Regular cardiac myocyte (primary cell): ENCODE measurements around the gene SPATA13. TPM values are rescaled to one million over a fixed set of nuclear protein-coding genes. Genes with fewer than 3 reads are reported as not detected.

Source experiments
- total RNA-seq: library from RNA; depleted of rRNA; stranded (reverse); fragments of >200 nt; gene quantifications from 2 replicates; pipeline ENCODE4 v1.2.3, GENCODE V29; 2014

SPATA13 gene
- 5.8 and 11.6 TPM in 2 replicates for total RNA-seq

DNA sequence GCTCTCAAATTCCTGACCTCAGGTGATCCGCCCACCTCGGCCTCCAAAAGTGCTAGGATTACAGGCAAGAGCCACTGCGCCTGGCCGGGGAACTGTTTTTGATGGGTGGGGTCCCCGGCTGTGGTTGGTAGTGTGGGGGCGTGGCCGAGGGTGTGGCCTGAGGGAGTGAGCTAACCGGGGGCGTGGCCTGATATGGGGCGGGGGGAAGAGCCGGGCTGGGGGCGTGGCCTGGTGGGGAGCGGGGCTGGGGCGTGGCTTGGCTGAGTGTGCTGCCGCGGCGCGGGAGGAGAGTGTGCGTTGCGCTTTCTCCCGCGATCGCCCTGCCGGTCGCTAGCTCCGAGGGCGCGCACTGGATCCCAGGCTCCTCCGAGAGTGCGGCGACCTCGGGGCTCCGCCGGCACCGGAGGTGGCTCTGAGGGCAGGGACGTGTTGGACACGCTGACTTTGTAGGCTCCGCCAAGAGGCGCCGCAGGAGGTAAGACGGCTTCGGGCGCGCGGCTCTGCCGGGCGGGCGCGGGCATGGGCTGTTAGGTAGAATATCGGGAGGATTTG lies at the start of gene SPATA13:
TSS of gene SPATA13 (plus strand) at position 263 of the 552 bp plus-strand sequence. CDS start 62,210 bp downstream, outside the sequence.

DNA sequence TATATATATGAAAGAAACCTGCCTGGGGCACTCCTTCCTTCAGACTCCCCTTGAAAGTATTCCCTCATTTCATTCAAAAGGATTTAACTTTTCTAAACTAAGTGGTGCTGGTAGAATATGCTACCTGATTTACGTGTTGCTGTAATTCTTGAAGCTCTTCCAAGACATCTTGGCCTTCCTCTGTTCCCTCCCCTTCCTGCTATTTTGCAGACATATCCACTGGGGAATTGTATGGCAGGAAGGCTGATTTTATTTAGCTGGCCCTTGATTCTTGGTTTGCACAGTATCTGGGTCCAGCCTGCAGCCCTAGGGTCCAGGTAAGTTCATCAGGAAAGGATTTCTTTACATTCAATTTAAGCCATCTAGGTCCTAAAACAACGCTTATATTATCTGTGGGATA lies 148.8 kb downstream of the SPATA13 start, which contains the start of gene C1QTNF9:
TSS of gene C1QTNF9 (plus strand) at position 281 of the 400 bp plus-strand sequence. CDS start 6,424 bp downstream, outside the sequence.

Other genes starting within 250 kb of the SPATA13 start
- gene C1QTNF9, start 148.9 kb downstream of the SPATA13 start, total RNA-seq, result not detected in 2 replicates